ENCODE data around the gene TBC1D8. TPM values are rescaled to one million over a fixed set of nuclear protein-coding genes. Genes with fewer than 3 reads are reported as not detected.

TBC1D8 gene
- total RNA-seq, 2 experiments from 2014 or later, result 1.0 to 1.8 TPM

DNA sequence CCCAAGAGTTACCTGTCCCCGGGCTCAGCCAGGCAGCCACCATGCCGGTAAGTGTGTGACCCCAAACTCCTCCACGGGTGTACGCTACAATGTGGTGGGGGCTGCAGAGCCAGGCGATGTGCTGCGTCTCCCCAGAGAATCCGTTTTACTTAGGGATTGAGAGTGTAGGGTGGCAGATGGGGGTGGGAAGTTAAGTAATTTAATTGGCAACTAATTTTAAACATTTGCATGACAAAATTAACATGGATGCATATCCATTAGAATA lies 175.7 kb downstream of the TBC1D8 start:
- H3K4me3 ChIP-seq (ENCODE audit: low read length), result no peak overlapping the region
- no peak overlapping the region for H3K27ac Mint-ChIP-seq
- H3K27me3 ChIP-seq (ENCODE audit: control insufficient read depth in 1 of 2, insufficient read depth in 2 of 2, low read length in 2 of 2), result no peaks in the 10 kb centered on the region
- no peak overlapping the region for H3K4me3 Mint-ChIP-seq
- TF ChIP-seq, protein P1, sequence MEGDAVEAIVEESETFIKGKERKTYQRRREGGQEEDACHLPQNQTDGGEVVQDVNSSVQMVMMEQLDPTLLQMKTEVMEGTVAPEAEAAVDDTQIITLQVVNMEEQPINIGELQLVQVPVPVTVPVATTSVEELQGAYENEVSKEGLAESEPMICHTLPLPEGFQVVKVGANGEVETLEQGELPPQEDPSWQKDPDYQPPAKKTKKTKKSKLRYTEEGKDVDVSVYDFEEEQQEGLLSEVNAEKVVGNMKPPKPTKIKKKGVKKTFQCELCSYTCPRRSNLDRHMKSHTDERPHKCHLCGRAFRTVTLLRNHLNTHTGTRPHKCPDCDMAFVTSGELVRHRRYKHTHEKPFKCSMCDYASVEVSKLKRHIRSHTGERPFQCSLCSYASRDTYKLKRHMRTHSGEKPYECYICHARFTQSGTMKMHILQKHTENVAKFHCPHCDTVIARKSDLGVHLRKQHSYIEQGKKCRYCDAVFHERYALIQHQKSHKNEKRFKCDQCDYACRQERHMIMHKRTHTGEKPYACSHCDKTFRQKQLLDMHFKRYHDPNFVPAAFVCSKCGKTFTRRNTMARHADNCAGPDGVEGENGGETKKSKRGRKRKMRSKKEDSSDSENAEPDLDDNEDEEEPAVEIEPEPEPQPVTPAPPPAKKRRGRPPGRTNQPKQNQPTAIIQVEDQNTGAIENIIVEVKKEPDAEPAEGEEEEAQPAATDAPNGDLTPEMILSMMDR (IDR thresholded peaks at IDR 0.05), result no peak
- H3K4me1 ChIP-seq (ENCODE audit: insufficient read depth, low read length), result no peaks in the 10 kb centered on the region
- intact Hi-C loops (cut with DNase I, micrococcal nuclease), result no loop called here
- DNase-seq (no peak), ATAC-seq (ENCODE audit: poor library complexity) (no peak)
- no peaks in the 10 kb centered on the region for H3K36me3 ChIP-seq (ENCODE audit: insufficient read depth, low read length)
- no peaks in the 10 kb centered on the region for H3K9me3 Mint-ChIP-seq
- ChIA-PET CTCF (interaction anchor here (1.4 kb wide), 1 partner anchor 140 kb away, joined by 3 read pairs; no protein-coding TSS in a partner anchor), POLR2A (no interaction called here)
- H3K9me3 ChIP-seq (ENCODE audit: control insufficient read depth in 1 of 2, insufficient read depth in 1 of 2, low read length in 2 of 2), result no peaks in the 10 kb centered on the region
- no peaks in the 10 kb centered on the region for H3K4me1 Mint-ChIP-seq (ENCODE audit: low read depth)
- no peaks in the 10 kb centered on the region for H3K27me3 Mint-ChIP-seq
- no peak overlapping the region for H3K27ac ChIP-seq (ENCODE audit: low read depth in 1 of 2, low read length in 2 of 2)
- H3K36me3 Mint-ChIP-seq (ENCODE audit: low read depth), result peaks cover 8% of the 10 kb centered on the region

DNA sequence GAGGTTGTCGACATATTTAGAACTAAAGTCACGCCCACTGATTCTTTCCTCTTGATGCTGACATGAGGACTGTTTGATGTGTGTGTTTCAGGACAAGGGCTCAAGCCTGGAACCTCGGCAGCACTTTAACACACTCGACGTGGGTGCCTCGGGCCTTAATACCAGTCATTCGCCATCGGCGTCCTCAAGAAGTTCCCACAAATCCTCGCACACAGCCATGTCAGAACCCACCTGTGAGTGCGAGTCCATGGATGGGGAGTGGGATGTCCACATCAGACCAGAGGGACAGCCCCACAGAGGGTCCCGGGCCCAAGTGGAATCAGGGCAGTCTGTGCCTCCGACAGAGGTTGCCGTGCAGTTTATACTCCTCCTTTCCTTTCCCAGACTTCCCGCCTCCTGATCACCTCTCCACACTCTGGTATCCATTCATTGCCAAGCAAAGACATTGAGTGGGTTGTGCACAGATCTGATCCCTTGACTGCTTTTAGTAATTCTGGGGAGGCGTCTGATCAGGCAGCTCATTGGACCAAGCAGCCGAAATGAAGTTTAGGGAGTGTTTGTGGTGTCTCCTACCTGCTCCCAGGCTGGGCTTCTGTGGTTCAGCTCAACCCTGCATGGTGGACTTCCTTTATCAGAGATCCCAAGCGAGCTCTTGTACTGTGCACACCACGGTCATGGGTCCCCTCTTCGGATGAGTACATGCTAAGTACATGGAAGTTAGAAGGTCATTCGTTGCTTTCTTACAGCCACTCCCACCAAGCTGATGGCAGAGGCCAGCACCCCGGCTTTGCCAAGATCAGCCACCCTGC lies 176.3 kb downstream of the TBC1D8 start:
- intact Hi-C loops (cut with DNase I, micrococcal nuclease), result no loop called here
- Mint-ChIP-seq H3K4me1 (ENCODE audit: low read depth) (no peaks in the 10 kb centered on the region), H3K27me3 (no peaks in the 10 kb centered on the region), H3K9me3 (no peaks in the 10 kb centered on the region), H3K27ac (no peak overlapping the region), H3K36me3 (ENCODE audit: low read depth) (peaks cover 8% of the 10 kb centered on the region), H3K4me3 (no peak overlapping the region)
- no peak overlapping the region for H3K27ac ChIP-seq (ENCODE audit: low read depth in 1 of 2, low read length in 2 of 2)
- ChIA-PET CTCF (interaction anchor here (1.4 kb wide), 1 partner anchor 140 kb away, joined by 3 read pairs; no protein-coding TSS in a partner anchor), POLR2A (no interaction called here)
- H3K4me3 ChIP-seq (ENCODE audit: low read length), result no peak overlapping the region
- ATAC-seq (ENCODE audit: poor library complexity) (no peak), DNase-seq (no peak)
- no peaks in the 10 kb centered on the region for H3K4me1 ChIP-seq (ENCODE audit: insufficient read depth, low read length)
- TF ChIP-seq, protein P1 (IDR thresholded peaks at IDR 0.05), result no peak
- no peaks in the 10 kb centered on the region for H3K27me3 ChIP-seq (ENCODE audit: control insufficient read depth in 1 of 2, insufficient read depth in 2 of 2, low read length in 2 of 2)
- peaks cover 0 to 3% of the 10 kb centered on the region in 2 experiments for H3K9me3 ChIP-seq (ENCODE audit: control insufficient read depth in 1 of 2, insufficient read depth in 1 of 2, low read length in 2 of 2)
- H3K36me3 ChIP-seq (ENCODE audit: insufficient read depth, low read length), result no peaks in the 10 kb centered on the region

GRCh38 chr2:100972452-100972851 lies 178.7 kb downstream of the TBC1D8 start:
- no peaks in the 10 kb centered on the region for H3K27me3 ChIP-seq (ENCODE audit: control insufficient read depth in 1 of 2, insufficient read depth in 2 of 2, low read length in 2 of 2)
- H3K27ac Mint-ChIP-seq, result no peak overlapping the region
- no peak for ATAC-seq (ENCODE audit: poor library complexity)

More at GRCh38 chr2:100972452-100972851, 178.7 kb downstream of the TBC1D8 start:
- Histone ChIP-seq H3K27ac (ENCODE audit: low read depth in 1 of 2, low read length in 2 of 2) (no peak overlapping the region), H3K4me3 (ENCODE audit: low read length) (no peak overlapping the region), H3K9me3 (ENCODE audit: control insufficient read depth in 1 of 2, insufficient read depth in 1 of 2, low read length in 2 of 2) (peaks cover 0 to 4% of the 10 kb centered on the region in 2 experiments), H3K4me1 (ENCODE audit: insufficient read depth, low read length) (no peaks in the 10 kb centered on the region), H3K36me3 (ENCODE audit: insufficient read depth, low read length) (no peaks in the 10 kb centered on the region)
- POLR2A ChIA-PET, result no interaction called here
- TF ChIP-seq, protein P1 (IDR thresholded peaks at IDR 0.05), result no peak
- intact Hi-C loops (cut with DNase I, micrococcal nuclease), result no loop called here
- Mint-ChIP-seq H3K4me1 (ENCODE audit: low read depth) (no peaks in the 10 kb centered on the region), H3K27me3 (no peaks in the 10 kb centered on the region), H3K4me3 (no peak overlapping the region), H3K9me3 (no peaks in the 10 kb centered on the region), H3K36me3 (ENCODE audit: low read depth) (peaks cover 4% of the 10 kb centered on the region)
- CTCF ChIA-PET, result no interaction called here
- no peak for DNase-seq
